ENCODE results near the gene HHIP.

The HHIP gene

GRCh38 chr4:144709793-144710525, 64.0 kb downstream of the HHIP start:
- DNase-seq: no peak

DNA sequence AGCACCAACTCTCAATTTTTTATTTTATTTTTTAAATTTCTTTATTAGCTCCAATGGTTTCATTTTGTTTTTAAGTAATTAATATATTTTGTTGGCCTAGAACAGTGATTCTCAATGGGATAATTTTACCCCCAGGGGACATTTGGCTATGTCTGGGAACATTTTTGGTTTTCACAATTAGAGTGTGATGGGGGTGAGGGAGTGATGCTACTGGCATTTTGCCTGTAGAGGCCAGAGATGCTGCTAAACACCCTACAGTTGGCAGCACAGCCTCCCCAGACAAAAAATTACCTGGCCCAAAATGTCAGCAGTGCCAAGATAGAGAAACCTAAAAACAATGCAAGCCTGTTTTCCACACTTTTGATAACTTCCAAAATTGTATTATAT, 64.6 kb downstream of the HHIP start:
- DNase-seq: no peak

DNA sequence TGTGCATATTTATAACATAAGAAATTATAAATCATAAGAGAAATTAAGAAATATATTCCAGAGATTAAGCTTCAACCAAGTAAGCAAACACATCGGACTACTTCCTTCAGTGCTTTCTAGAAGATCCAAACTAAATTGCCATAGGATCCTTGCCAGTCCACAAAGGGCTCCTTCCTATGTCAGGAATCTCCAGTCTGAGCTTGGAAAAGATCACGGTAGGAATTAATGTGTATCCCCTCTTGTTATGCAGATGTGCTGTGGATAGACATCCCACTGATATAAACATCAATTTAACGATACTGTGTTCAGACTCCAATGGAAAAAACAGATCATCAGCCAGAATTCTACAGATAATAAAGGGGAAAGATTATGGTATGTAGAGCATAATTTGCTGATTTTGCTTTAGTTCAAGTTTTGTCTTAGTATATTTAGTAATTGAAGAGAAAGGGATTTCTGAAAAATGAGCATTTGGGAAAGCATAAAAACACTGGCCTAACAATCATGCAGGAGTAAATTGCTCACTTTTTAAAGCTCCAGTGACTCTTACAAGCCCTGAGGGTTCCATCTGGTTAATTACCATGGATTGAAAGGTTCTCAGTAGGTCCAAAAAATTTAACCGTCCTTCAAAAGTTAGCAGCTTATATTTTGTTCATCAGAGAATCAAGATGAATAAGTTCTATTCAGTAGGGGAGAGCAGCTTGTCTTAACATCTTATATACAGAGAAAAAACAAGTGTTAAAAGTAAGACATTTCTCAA, 65.9 kb downstream of the HHIP start:
- DNase-seq: no peak

DNA sequence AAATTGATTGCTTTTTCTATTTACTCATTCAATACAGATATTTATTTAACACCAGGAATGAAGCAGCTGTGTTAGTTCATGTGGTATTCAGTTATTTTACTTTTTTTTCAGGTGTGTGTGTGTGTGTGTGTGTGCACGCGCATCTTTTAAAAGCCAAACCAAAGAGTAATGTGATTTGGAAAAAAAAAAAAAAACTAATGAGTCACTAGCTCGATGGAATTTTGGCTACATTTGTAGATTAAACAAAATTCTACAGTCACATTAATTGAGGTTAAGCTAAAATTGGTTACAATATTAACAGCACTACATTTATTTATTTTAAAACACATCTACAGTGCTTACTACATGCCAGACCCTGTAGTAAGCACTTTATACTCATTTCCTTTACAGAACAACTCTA, 66.8 kb downstream of the HHIP start:
- DNase-seq: no peak

DNA sequence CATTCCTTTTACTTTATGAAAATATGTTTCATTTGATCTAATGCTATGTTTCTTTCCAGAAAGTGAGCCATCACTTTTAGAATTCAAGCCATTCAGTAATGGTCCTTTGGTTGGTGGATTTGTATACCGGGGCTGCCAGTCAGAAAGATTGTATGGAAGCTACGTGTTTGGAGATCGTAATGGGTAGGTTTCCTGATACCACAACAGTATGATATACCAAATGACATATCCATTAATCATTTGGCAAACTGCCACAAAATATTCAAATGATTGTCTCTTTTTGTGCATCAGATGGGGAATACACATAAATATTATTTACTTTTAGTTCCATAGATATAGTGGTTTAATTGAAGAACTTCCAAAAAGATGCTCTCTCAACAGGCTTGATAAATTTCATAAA, 68.2 kb downstream of the HHIP start:
- DNase-seq: no peak

- no peak for DNase-seq
Observed at GRCh38 chr4:144715230-144715629, 69.3 kb downstream of the HHIP start.

- DNase-seq: no peak
Observed at GRCh38 chr4:144716778-144717177, 70.8 kb downstream of the HHIP start.

DNA sequence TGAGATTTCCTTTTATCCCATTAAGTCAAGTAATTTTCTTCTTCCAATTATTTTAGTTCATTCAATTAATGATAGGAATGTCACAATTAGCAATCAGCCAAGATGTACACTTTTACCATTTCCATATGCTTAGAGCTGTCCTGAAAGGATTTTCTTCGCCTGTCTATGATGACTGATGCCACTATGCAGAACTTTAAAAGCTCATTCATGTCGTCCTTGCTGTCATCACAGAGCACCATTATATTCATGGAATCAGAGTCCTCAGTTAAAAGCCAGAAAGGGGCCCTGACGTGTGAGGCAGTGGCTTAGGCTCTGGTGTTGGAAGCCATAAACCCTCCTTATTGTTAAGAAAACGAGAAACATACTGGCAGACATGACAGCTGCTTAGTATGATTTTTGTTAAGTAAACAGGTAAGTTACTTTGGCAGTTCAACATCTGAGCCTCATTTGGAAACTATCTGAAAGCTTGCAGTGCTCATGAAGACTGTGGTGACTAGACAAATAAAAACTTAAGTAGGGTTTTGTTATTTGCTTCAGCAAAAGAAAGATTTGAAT, 73.1 kb downstream of the HHIP start:
- DNase-seq: no peak

DNA sequence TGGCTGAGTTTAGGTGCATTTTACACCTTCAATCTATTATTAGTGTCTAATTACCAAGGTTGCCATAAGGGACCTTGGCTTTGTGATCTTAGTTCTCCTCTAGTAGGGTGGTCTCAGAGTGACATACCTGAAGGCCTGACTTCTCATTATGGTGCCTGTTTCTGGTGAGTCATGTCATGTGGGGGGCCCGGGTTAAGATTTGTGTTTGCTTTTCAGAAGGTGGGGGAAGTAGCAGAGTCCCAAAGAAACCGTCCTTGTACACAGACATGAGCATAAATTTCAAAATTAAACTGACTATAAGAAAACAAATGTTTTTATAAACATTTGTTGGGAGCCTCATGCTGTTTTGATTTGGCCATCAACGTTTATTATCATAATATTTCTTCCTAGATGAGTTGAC, 74.5 kb downstream of the HHIP start:
- DNase-seq: no peak

- no peak for DNase-seq
Observed at GRCh38 chr4:144721994-144722393, 76.0 kb downstream of the HHIP start.

- no peak for DNase-seq
Observed at GRCh38 chr4:144723471-144723870, 77.5 kb downstream of the HHIP start.

- DNase-seq: no peak
Observed at GRCh38 chr4:144729175-144729574, 83.2 kb downstream of the HHIP start.

DNA sequence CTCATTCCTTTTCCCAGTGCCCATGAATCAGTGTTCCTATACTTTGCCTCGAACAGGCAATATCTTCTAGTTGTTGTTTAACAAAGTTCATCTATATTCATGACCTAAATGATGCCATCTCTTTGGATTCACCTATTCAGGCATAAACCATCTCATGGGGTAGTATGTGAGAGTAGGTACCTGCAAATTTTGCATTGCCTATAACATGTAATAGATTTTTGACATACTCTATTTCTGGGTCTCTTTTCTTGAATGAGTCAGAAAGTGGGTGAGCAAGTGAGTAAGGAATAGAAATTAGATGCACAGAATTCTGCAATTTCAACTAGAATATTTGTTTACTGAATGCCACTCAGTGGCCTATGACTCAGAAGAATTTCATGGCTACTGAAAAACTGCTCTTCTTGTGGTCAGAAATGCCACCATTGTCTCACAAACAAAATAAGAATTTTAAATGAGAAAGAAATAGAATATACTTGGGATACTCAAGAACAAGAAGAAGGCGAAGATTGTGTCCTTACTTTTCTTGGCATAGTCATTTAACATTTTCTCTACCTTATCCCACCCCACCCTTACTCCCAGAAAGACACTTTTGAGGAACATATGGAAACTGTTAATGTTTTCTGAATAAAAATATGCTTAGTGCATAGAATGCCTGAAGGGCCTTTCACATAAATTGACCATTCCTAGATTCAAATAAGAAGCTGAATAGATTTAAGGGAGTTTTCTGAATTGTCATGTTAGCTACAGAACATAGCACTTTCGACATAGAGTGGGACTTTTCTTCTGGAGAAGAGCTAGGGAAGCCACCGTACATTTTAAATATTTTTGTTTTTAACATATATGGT, 86.8 kb downstream of the HHIP start:
- no peak for DNase-seq

DNA sequence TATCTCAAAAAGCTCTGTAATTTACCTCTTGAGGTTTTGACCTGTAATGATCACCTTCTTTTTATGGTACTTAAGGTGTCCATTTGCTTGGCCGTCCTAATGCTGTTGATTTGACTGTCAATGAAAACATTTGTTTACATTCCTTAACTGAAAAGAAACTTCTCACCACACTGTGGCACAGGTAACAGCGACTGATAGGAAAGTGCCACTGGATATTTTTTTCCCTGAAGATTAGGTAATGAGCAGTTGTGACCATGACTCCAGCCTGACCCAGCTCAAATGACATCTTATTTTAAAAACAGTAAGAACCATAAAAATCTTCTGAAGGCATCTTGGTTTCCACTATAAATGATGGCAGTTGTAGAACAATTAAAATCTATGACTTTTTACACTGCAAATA, 87.6 kb downstream of the HHIP start:
- DNase-seq: no peak

DNA sequence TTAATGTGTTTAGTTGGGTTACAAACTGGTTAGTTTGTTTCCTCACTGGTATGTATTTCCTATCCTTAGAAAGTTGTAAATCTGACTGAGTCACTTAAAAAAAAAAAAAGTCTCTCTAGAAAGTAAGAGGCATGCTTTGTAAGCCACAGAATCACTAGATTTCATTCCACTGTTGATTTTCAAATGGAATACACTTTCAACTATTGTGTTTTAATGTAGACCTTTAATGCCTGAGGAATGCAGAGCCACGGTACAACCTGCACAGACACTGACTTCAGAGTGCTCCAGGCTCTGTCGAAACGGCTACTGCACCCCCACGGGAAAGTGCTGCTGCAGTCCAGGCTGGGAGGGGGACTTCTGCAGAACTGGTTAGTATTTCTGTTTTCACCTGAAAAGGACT, 88.6 kb downstream of the HHIP start:
- DNase-seq: no peak

- DNase-seq: no peak
Observed at GRCh38 chr4:144738649-144739048, 92.7 kb downstream of the HHIP start.

DNA sequence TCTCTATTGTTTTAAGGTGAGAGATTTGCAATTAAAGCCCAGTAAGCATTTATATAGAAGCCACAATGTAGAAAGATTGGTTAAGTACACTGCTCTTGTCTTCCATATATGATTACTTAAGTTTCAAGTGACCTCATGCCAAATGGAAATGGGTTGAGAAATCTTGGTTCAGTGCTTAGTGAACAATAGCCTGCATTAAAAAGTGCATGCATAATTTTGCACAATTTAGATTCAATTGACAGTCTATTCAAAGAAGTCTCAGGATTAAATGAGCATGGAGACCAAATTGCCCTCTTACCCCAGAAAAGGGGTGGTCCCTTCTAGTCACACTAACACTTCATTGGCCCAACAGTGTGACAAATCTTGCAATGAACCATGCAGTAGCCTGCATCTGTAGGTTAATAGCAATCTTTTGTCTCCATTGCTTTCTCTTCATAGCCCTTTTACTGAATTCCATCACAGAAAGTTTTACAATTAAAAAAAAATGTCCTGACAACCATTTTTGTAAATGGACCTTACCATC, 93.6 kb downstream of the HHIP start:
- no peak for DNase-seq

GRCh38 chr4:144740316-144740715, 94.4 kb downstream of the HHIP start:
- no peak for DNase-seq

DNA sequence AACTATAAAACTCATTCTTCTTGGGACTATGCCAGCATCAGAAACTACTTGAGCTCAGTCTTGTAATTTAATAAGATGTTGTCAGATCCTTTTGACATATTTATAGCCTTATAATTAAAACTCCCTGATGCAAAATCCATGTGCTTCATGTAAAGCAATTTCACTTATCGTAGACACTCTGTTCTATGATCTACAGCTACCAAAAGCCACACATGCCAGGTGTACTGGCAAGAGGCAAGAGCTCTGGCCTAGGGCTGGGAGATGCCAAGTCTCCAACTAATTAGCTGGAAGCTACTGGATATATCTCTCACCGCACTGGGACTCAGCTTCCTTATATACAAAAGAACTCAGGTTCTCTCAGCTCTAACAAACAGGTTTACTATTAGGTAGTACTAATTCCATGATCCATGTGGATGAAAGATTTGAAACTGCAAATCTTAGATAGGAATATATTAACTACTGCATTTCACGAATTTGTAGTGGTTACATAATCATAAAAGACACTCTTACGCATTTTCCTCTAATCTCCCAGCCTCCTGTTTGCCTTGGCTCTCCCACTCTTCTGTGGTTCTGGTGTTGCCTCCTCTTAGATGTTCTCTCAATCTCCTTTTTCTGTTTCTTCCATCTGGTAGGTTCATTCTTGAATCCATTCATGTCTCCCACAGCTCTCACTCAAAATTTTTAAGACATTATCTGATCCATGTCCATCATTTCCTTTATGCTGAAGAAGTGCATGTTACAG, 103.0 kb downstream of the HHIP start:
- DNase-seq: no peak

DNA sequence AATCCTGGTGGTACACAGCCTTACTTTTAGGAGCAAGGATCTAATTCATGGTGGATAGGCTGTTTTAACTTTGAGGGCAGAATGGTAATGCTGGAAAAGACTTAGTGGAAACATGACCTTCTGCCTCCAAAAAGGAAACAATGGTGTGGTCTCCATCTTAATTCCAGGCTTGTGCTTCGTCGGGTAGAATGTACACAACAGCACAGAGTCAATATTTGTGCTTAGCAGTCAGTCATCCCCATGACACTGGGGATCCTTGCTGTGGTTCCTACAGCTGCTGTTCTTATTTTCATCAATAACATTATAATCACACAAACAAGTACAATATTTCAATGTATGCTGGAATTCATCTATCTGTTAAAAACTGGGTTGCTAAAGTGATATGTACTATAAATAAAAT, 104.4 kb downstream of the HHIP start:
- DNase-seq: no peak

DNA sequence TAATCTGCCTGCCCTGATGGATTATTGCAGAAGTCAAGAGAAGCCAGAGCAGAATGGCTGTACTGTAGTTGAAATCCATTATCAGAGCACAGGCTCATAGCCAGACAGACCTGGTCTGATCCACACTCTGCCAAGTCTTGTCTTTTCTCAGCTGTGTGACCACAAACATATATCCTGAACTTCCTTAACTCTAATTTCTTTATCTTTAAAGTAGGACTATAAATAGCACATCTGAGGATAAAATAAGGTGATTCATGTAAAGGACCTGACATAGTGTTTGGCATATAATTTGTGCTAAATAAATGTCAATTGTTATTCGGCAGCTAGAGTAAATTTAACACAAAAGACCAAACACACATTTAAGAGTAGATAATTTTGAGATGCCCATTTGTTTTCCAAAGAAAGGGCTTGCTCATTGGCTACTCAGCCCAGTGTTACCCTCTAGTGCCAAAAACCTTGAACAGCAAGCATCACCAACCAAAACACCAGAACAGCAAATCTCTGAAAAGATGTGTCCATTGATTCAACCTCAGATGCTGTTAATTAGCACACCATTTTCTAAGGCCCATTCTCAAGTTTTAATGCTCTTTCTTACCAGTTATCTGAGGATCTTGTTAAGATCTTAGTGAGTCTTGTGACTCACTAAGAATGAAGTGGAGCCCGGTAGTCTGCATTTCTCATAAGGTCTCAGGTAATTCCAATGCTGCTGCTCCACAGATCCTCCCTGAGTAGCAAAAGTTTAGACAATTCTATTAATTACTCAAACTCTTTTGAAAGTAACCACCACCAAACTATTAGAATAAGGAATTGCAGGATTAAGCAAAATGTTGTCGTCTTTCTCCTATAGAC, 108.8 kb downstream of the HHIP start:
- no peak for DNase-seq

All from activated CD4-positive, CD25-positive, alpha-beta regulatory T cell (primary cell).